ENCODE measurements around the gene DIO3.
"Not testable (repeated sequence)": the region's sequence is repeated elsewhere in the genome, so short reads cannot be mapped to it uniquely, and the experiment has no call there.

DIO3 gene

DNA sequence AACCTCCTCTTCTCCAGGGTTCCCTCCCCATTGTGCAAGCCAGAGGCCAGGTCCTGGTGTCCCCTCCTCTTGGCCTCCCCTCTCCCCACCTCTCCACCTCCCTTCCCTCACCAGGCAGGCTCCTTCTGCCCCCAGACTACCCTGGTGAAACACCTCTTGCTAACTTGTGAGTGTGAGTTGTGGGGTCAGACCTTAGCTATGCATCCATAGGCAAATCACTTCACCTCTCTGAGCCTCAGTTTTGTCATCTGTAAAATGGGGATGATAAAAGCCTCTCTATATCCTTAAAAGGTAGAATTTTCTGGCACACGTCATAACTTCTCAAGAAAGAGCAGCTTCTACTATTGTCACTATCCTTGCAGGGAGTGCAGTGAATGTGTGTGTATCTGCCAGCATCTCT is 7.9 kb upstream of the DIO3 start:
- H3K4me3 ChIP-seq (ENCODE audit: low read depth, low read length), result no peak overlapping the region
- TF ChIP-seq CTCF (IDR thresholded peaks at IDR 0.05; ENCODE audit: low read depth, low read length, missing control alignments), result no peak
- in situ Hi-C loops (cut with HindIII; ENCODE audit: low sequenced_read_pairs), result no loop called here
- no peak for DNase-seq (ENCODE audit: low read depth)

DNA sequence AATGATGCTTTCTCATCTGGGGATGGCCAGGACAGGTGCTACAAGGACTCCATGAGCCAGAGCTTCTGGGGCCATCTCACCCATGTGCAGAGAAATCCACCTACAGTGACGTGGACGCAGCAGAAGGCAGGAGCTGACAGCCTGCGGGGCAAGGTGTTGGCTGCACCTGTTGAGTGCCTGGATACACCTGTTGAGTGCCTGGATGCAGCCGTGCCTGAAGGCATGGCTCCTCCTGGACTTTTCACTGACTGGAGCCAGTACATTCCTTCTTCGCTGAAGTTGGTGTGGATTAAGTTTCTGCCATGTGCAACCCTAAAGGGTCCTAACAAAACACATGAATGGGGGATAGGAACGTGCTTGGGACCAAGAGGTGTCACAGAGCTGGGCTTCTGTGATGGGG is 7.4 kb upstream of the DIO3 start:
- no peak for DNase-seq (ENCODE audit: low read depth)

DNA sequence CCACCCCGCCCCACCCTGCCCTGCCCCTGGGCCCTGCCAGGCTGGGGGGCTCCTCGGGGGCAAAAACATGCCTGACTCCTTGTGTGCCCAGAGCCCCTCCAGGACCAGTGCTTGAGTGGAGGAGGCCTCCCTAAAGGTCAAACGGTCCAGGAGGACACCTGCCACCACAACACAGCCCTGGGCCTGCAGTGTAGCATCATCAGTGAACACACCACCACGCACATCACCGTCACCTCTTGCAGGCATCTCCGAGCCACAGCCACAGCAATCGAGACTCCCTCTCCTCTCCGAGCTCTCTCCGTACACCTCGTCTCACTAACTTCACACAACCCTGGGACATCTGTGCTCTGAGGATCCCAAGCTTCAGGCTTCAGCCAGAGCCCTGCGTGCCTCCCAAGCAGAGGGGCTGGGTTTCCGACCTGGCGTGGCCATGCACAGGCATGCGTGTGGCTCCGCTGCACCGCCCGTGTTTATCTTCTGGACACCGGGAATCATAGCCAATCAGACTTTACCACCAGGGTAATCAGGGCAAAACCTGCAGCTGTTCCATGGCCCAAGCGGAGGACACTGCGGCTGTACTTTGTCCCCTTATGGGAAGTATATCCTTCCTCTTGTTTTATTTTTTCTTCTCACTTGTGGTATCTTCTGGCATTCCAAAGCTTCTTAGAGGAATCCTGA is 6.2 kb upstream of the DIO3 start:
- DNase-seq (ENCODE audit: low read depth), result no peak
- TF ChIP-seq CTCF (IDR thresholded peaks at IDR 0.05; ENCODE audit: low read depth, low read length, missing control alignments), result no peak
- in situ Hi-C loops (cut with HindIII; ENCODE audit: low sequenced_read_pairs), result no loop called here
- H3K4me3 ChIP-seq (ENCODE audit: low read depth, low read length), result no peak overlapping the region

More for the DNA sequence above, 7.4 kb upstream of the DIO3 start:
- H3K4me3 ChIP-seq (ENCODE audit: low read depth, low read length), result no peak overlapping the region
- in situ Hi-C loops (cut with HindIII; ENCODE audit: low sequenced_read_pairs), result no loop called here
- no peak for TF ChIP-seq CTCF (IDR thresholded peaks at IDR 0.05; ENCODE audit: low read depth, low read length, missing control alignments)

DNA sequence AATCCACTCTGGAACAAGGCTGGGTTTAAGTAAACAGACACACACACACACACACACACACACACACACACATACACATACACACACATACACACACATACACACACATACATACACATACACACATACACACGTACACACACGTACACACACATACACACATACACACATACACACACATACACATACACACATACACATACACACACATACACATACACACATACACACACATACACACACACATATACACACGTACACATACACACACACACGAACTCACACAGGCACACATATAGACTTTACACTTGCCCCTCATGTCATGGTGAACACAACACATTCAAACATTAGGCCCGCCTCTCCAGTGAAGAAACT is 5.6 kb upstream of the DIO3 start:
- DNase-seq (ENCODE audit: low read depth); in situ Hi-C loops (cut with HindIII; ENCODE audit: low sequenced_read_pairs); H3K4me3 ChIP-seq (ENCODE audit: low read depth, low read length): not testable (repeated sequence)

GRCh38 chr14:101556131-101556530 is 5.2 kb upstream of the DIO3 start:
- no peak for DNase-seq (ENCODE audit: low read depth)
- no peak for TF ChIP-seq CTCF (IDR thresholded peaks at IDR 0.05; ENCODE audit: low read depth, low read length, missing control alignments)
- no peak overlapping the region for H3K4me3 ChIP-seq (ENCODE audit: low read depth, low read length)
- in situ Hi-C loops (cut with HindIII; ENCODE audit: low sequenced_read_pairs), result no loop called here

DNA sequence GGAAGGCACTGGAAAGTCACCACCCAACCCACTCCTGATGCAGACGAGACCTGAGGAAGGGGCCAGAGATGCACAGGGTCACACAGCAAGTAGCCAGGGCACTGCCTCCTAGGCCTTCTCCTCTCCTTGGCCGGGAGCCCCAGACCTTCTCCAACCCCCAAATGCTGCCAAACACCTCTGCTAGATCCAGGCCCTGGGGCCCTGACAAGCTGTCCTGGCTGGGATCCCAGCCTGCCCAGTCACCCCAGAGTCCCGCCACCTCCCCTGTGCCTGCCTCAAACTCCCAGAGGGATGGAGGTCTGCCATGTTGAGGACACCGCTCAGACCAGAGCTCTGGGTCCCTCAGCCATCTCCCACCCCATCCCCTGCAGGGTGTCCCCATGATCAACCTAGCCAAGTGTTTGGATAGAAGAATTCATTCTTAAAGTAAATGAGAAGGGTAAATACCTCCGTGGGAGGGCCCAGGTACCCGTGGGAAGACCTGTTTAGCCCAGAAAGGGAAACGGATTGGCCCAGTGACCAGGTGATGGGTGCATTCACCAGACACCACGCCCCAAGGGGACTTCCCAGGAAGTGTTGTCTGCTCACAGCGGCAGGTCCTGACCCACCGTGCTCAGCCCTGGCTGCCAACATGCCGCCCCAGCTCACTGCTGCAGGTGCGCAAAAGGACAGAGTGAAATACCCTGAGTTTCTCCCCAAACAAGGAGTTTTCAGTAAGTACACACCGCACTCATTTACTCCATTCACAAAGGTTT is 4.6 kb upstream of the DIO3 start:
- no peak overlapping the region for H3K4me3 ChIP-seq (ENCODE audit: low read depth, low read length)
- in situ Hi-C loops (cut with HindIII; ENCODE audit: low sequenced_read_pairs), result no loop called here
- DNase-seq (ENCODE audit: low read depth), result no peak
- TF ChIP-seq CTCF (IDR thresholded peaks at IDR 0.05; ENCODE audit: low read depth, low read length, missing control alignments), result no peak

DNA sequence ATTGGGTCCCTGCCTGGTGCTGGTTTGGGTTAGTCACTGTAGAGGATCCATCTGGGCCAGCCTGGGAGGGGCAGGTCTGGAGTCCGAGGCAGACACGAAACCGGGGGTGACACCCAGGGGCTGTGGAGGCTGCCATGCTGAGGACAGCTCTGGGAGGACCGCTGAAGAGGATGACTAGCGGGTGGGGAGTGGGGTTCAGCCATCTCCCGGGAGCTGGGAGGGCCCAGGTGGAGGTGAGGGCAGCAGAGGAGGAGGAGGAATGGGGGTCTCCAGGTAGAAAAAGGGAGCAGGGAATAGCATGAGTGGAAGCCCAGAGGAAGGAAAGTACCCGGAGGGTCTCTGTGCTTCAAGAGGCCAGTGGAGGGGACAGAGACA is 4.0 kb upstream of the DIO3 start:
- no peak for DNase-seq (ENCODE audit: low read depth)
- in situ Hi-C loops (cut with HindIII; ENCODE audit: low sequenced_read_pairs), result no loop called here
- no peak for TF ChIP-seq CTCF (IDR thresholded peaks at IDR 0.05; ENCODE audit: low read depth, low read length, missing control alignments)
- H3K4me3 ChIP-seq (ENCODE audit: low read depth, low read length), result no peak overlapping the region
